Measurements from ENCODE around the gene INO80D.
"Not testable (repeated sequence)": the region's sequence is repeated elsewhere in the genome, so short reads cannot be mapped to it uniquely, and the experiment has no call there.

INO80D gene

GRCh38 chr2:206031162-206031784, 54.7 kb downstream of the INO80D start:
- DNase-seq (ENCODE audit: low spot score): no peak

GRCh38 chr2:206028101-206028500, 57.9 kb downstream of the INO80D start:
- DNase-seq (ENCODE audit: low spot score): no peak

GRCh38 chr2:206023183-206023582, 62.8 kb downstream of the INO80D start:
- no peak for DNase-seq (ENCODE audit: low spot score)

- DNase-seq (ENCODE audit: low spot score): no peak
Measured at GRCh38 chr2:206020171-206020570, 65.8 kb downstream of the INO80D start.

GRCh38 chr2:206015746-206016145, 70.2 kb downstream of the INO80D start:
- not testable (repeated sequence) for DNase-seq (ENCODE audit: low spot score)

- no peak for DNase-seq (ENCODE audit: low spot score)
Measured at GRCh38 chr2:206011795-206012194, 74.2 kb downstream of the INO80D start.

GRCh38 chr2:206011018-206011614, 74.9 kb downstream of the INO80D start:
- no peak for DNase-seq (ENCODE audit: low spot score)

GRCh38 chr2:206004004-206004693, 81.8 kb downstream of the INO80D start:
- no peak for DNase-seq (ENCODE audit: low spot score)

- DNase-seq (ENCODE audit: low spot score): no peak
Measured at GRCh38 chr2:206002440-206002839, 83.5 kb downstream of the INO80D start.

- no peak for DNase-seq (ENCODE audit: low spot score)
Measured at GRCh38 chr2:206001912-206002311, 84.1 kb downstream of the INO80D start.

GRCh38 chr2:206000776-206001175, 85.2 kb downstream of the INO80D start:
- DNase-seq (ENCODE audit: low spot score): no peak

GRCh38 chr2:205998583-205998982, 87.4 kb downstream of the INO80D start:
- DNase-seq (ENCODE audit: low spot score): no peak

- no peak for DNase-seq (ENCODE audit: low spot score)
Measured at GRCh38 chr2:205996161-205996560, 89.8 kb downstream of the INO80D start.

- no peak for DNase-seq (ENCODE audit: low spot score)
Measured at GRCh38 chr2:205995260-205995659, 90.7 kb downstream of the INO80D start.

GRCh38 chr2:205994344-205994743, 91.6 kb downstream of the INO80D start:
- DNase-seq (ENCODE audit: low spot score): no peak

GRCh38 chr2:205990104-205990503, 95.9 kb downstream of the INO80D start:
- DNase-seq (ENCODE audit: low spot score): no peak

- DNase-seq (ENCODE audit: low spot score): no peak
Measured at GRCh38 chr2:205989271-205990071, 96.5 kb downstream of the INO80D start.

- not testable (repeated sequence) for DNase-seq (ENCODE audit: low spot score)
Measured at GRCh38 chr2:205988681-205989080, 97.3 kb downstream of the INO80D start.

GRCh38 chr2:205988274-205988673, 97.7 kb downstream of the INO80D start:
- DNase-seq (ENCODE audit: low spot score): no peak

- not testable (repeated sequence) for DNase-seq (ENCODE audit: low spot score)
Measured at GRCh38 chr2:205986334-205986733, 99.6 kb downstream of the INO80D start.

GRCh38 chr2:205984381-205984780, 101.6 kb downstream of the INO80D start:
- DNase-seq (ENCODE audit: low spot score): no peak

- no peak for DNase-seq (ENCODE audit: low spot score)
Measured at GRCh38 chr2:205982776-205983327, 103.1 kb downstream of the INO80D start.
